ENCODE measurements around the gene HIVEP3. TPM values are rescaled to one million over a fixed set of nuclear protein-coding genes. Genes with fewer than 3 reads are reported as not detected.

Gene HIVEP3
- total RNA-seq, 2 donors from 2014 or later = 2.3 to 12.8 TPM

- ATAC-seq (ENCODE audit: insufficient number of reproducible peaks, low FRiP score, low read depth) (no peak), DNase-seq (ENCODE audit: low spot score) (no peak)
- no peak overlapping the region for H3K27ac ChIP-seq
- peaks cover 16 to 26% of the 10 kb centered on the region in 2 donors for H3K4me1 ChIP-seq (ENCODE audit: control insufficient read depth in 1 of 2, low read depth in 2 of 2)
- no peaks in the 10 kb centered on the region for H3K27me3 ChIP-seq (replicated peaks; ENCODE audit: insufficient read depth)
- no peak overlapping the region for H3K4me3 ChIP-seq
- H3K36me3 ChIP-seq = no peaks in the 10 kb centered on the region
- no peak for TF ChIP-seq CTCF (IDR thresholded peaks at IDR 0.05)
- no peaks in the 10 kb centered on the region for H3K9me3 ChIP-seq
These were observed 292.6 kb downstream of the HIVEP3 start for GRCh38 chr1:41626146-41626545.

- DNase-seq (ENCODE audit: low spot score) = no peak
- no peak for TF ChIP-seq CTCF (IDR thresholded peaks at IDR 0.05)
- no peak for ATAC-seq (ENCODE audit: insufficient number of reproducible peaks, low FRiP score, low read depth)
- Histone ChIP-seq H3K36me3 (no peaks in the 10 kb centered on the region), H3K4me1 (ENCODE audit: control insufficient read depth in 1 of 2, low read depth in 2 of 2) (peaks cover 16 to 26% of the 10 kb centered on the region in 2 donors), H3K27me3 (replicated peaks; ENCODE audit: insufficient read depth) (no peaks in the 10 kb centered on the region), H3K9me3 (no peaks in the 10 kb centered on the region), H3K27ac (no peak overlapping the region), H3K4me3 (no peak overlapping the region)
These were observed 295.0 kb downstream of the HIVEP3 start for GRCh38 chr1:41623736-41624135.

GRCh38 chr1:41622859-41623732 lies 295.6 kb downstream of the HIVEP3 start:
- H3K4me3 ChIP-seq = no peak overlapping the region
- no peaks in the 10 kb centered on the region for H3K27me3 ChIP-seq (replicated peaks; ENCODE audit: insufficient read depth)
- no peak for TF ChIP-seq CTCF (IDR thresholded peaks at IDR 0.05)
- no peak for ATAC-seq (ENCODE audit: insufficient number of reproducible peaks, low FRiP score, low read depth)
- no peaks in the 10 kb centered on the region for H3K36me3 ChIP-seq
- H3K4me1 ChIP-seq (ENCODE audit: control insufficient read depth in 1 of 2, low read depth in 2 of 2) = peaks cover 19 to 32% of the 10 kb centered on the region in 2 donors
- H3K27ac ChIP-seq = no peak overlapping the region
- no peak for DNase-seq (ENCODE audit: low spot score)
- no peaks in the 10 kb centered on the region for H3K9me3 ChIP-seq

- Histone ChIP-seq H3K9me3 (no peaks in the 10 kb centered on the region), H3K4me1 (ENCODE audit: control insufficient read depth in 1 of 2, low read depth in 2 of 2) (peaks cover 19 to 38% of the 10 kb centered on the region in 2 donors), H3K4me3 (no peak overlapping the region), H3K27me3 (replicated peaks; ENCODE audit: insufficient read depth) (no peaks in the 10 kb centered on the region), H3K27ac (no peak overlapping the region), H3K36me3 (no peaks in the 10 kb centered on the region)
- ATAC-seq (ENCODE audit: insufficient number of reproducible peaks, low FRiP score, low read depth) (no peak), DNase-seq (ENCODE audit: low spot score) (no peak)
- no peak for TF ChIP-seq CTCF (IDR thresholded peaks at IDR 0.05)
These were observed 296.3 kb downstream of the HIVEP3 start for GRCh38 chr1:41622402-41622801.

GRCh38 chr1:41621791-41622190 lies 296.9 kb downstream of the HIVEP3 start:
- H3K9me3 ChIP-seq = no peaks in the 10 kb centered on the region
- no peak for DNase-seq (ENCODE audit: low spot score)

More at GRCh38 chr1:41621791-41622190, 296.9 kb downstream of the HIVEP3 start:
- Histone ChIP-seq H3K36me3 (no peaks in the 10 kb centered on the region), H3K27ac (no peak overlapping the region), H3K4me1 (ENCODE audit: control insufficient read depth in 1 of 2, low read depth in 2 of 2) (peaks cover 18 to 36% of the 10 kb centered on the region in 2 donors), H3K27me3 (replicated peaks; ENCODE audit: insufficient read depth) (no peaks in the 10 kb centered on the region), H3K4me3 (no peak overlapping the region)
- no peak for ATAC-seq (ENCODE audit: insufficient number of reproducible peaks, low FRiP score, low read depth)
- no peak for TF ChIP-seq CTCF (IDR thresholded peaks at IDR 0.05)
